Neutrophil (primary cell): ENCODE data around the gene AHCY.
"Not testable (repeated sequence)": the region's sequence is repeated elsewhere in the genome, so short reads cannot be mapped to it uniquely, and the experiment has no call there.

Experiments used
- H3K27ac ChIP-seq: fragments of 200-600 bp; sonication (generic); 2 replicates; pipeline ENCODE4 v1.5.1; 2016; ENCODE audit warnings: mild to moderate bottlenecking, moderate library complexity
- H3K27me3 ChIP-seq: fragments of 200-600 bp; sonication (generic); 2 replicates; pipeline ENCODE4 v1.6.0; 2016; ENCODE audit warnings: mild to moderate bottlenecking
- H3K36me3 ChIP-seq: fragments of 200-600 bp; sonication (generic); 2 replicates; pipeline ENCODE4 v1.5.1; 2017
- H3K4me1 ChIP-seq, 2 experiments: fragments of 200-600 bp in 1 of 2; sonication (generic) in 1 of 2; 1 replicate in 1 of 2; 2 replicates in 1 of 2; pipeline versions ENCODE4 v1.5.1 to v1.6.1; 2013 to 2016; ENCODE audit warnings: low read depth in 1 of 2, low read length in 1 of 2, mild to moderate bottlenecking in 1 of 2, moderate library complexity in 1 of 2; ENCODE audit not compliant: control insufficient read depth in 1 of 2, insufficient read depth in 1 of 2
- H3K4me3 ChIP-seq, 2 experiments: fragments of 200-600 bp in 1 of 2; sonication (generic) in 1 of 2; 1 replicate in 1 of 2; 2 replicates in 1 of 2; pipeline ENCODE4 v1.5.1; 2013 to 2016; ENCODE audit warnings: low read depth in 1 of 2, low read length in 1 of 2, mild to moderate bottlenecking in 1 of 2, moderate library complexity in 1 of 2
- H3K9me3 ChIP-seq: fragments of 200-600 bp; sonication (generic); 2 replicates; pipeline ENCODE4 v1.5.1; 2016
- CTCF ChIP-seq: fragments of 200-600 bp; sonication (generic); IDR thresholded peaks from 2 replicates; pipeline ENCODE4 v1.5.1; 2016; ENCODE audit warnings: antibody characterized with exemption

Gene AHCY

GRCh38 chr20:34251619-34252018 lies 51.5 kb downstream of the AHCY start:
- TF ChIP-seq CTCF = no peak
- no peaks in the 10 kb centered on the region for H3K9me3 ChIP-seq

GRCh38 chr20:34250005-34250404 lies 53.1 kb downstream of the AHCY start:
- Histone ChIP-seq H3K9me3 (no peaks in the 10 kb centered on the region), H3K36me3 (no peaks in the 10 kb centered on the region), H3K4me3 (no peak overlapping the region), H3K27ac (no peak overlapping the region), H3K27me3 (no peaks in the 10 kb centered on the region), H3K4me1 (peaks cover 17 to 21% of the 10 kb centered on the region in 2 experiments)
- TF ChIP-seq CTCF = no peak

More at GRCh38 chr20:34251619-34252018, 51.5 kb downstream of the AHCY start:
- Histone ChIP-seq H3K36me3 (no peaks in the 10 kb centered on the region), H3K4me1 (peaks cover 17 to 21% of the 10 kb centered on the region in 2 experiments), H3K27me3 (no peaks in the 10 kb centered on the region), H3K27ac (no peak overlapping the region), H3K4me3 (no peak overlapping the region)

GRCh38 chr20:34249291-34249690 lies 53.9 kb downstream of the AHCY start:
- Histone ChIP-seq H3K4me1 (peaks cover 17 to 21% of the 10 kb centered on the region in 2 experiments), H3K36me3 (no peaks in the 10 kb centered on the region), H3K9me3 (no peaks in the 10 kb centered on the region), H3K4me3 (no peak overlapping the region), H3K27ac (peak overlapping the region; percentile 52), H3K27me3 (no peaks in the 10 kb centered on the region)
- TF ChIP-seq CTCF = no peak

- Histone ChIP-seq H3K36me3 (no peaks in the 10 kb centered on the region), H3K27ac (no peak overlapping the region), H3K9me3 (no peaks in the 10 kb centered on the region), H3K4me3 (no peak overlapping the region), H3K4me1 (peaks cover 17 to 21% of the 10 kb centered on the region in 2 experiments), H3K27me3 (no peaks in the 10 kb centered on the region)
- TF ChIP-seq CTCF = no peak
Observed at GRCh38 chr20:34246126-34246626, 57.0 kb downstream of the AHCY start.

GRCh38 chr20:34243377-34243776 lies 59.8 kb downstream of the AHCY start:
- H3K4me1 ChIP-seq = peaks cover 0 to 1% of the 10 kb centered on the region in 2 experiments
- H3K27me3 ChIP-seq = no peaks in the 10 kb centered on the region
- H3K36me3 ChIP-seq = no peaks in the 10 kb centered on the region
- no peaks in the 10 kb centered on the region for H3K9me3 ChIP-seq
- no peak overlapping the region for H3K27ac ChIP-seq
- no peak overlapping the region for H3K4me3 ChIP-seq
- no peak for TF ChIP-seq CTCF

GRCh38 chr20:34242879-34243278 lies 60.3 kb downstream of the AHCY start:
- no peak overlapping the region for H3K4me3 ChIP-seq
- H3K27ac ChIP-seq = no peak overlapping the region

GRCh38 chr20:34242015-34242414 lies 61.1 kb downstream of the AHCY start:
- not testable (repeated sequence) for H3K36me3 ChIP-seq, H3K27ac ChIP-seq, H3K4me3 ChIP-seq, H3K27me3 ChIP-seq, H3K4me1 ChIP-seq, H3K9me3 ChIP-seq

More at GRCh38 chr20:34242879-34243278, 60.3 kb downstream of the AHCY start:
- no peaks in the 10 kb centered on the region for H3K9me3 ChIP-seq
- no peak for TF ChIP-seq CTCF
- no peaks in the 10 kb centered on the region for H3K36me3 ChIP-seq
- H3K4me1 ChIP-seq = no peaks in the 10 kb centered on the region
- H3K27me3 ChIP-seq = no peaks in the 10 kb centered on the region
